NCI-H510A (cell line): ENCODE results near the gene AGBL5.

Experiments
- DNase-seq: peaks from one replicate; lab custom pipeline; 2025; lab: John Stamatoyannopoulos, UW

Gene AGBL5

DNA sequence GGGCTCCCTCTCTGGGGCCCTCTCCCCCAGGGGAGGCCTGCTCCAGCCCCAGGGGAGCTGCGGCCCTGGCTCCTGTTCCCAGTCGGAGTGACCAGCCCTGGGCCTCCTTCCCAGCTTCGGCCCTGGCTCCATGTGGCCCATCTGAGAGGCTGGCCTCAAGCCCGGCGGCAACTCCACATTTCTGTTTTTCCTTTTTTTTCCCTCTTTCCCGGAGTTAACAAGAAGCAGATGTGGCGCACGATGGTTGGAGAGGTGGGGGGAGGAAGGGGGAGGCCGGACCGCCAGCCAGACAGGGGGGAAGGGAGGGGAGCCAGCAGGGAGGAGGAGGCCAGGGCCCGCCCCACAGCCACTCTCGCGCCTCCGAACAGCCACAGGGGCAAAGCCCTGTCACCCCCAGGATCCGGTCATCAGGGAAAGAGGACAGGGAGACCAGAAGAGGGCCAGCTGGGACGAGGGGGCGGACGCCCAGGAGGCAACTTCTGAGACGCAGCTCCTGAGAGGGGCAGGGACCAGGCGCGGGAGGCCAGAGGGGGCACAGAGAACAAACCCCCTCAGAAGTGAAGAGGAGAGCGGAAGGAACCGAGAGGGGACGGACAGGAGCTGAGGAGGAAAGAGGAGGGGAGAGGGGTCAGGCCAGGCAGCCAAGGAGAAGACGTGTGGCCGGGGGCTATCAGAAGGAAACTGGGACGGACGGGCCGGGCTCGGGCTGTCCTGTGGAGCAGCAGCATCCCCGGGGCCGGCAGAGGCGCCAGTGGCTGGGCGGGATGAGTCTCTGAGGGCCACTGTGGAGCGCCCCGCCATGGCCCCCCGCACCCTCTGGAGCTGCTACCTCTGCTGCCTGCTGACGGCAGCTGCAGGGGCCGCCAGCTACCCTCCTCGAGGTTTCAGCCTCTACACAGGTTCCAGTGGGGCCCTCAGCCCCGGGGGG lies 27.1 kb downstream of the AGBL5 start, which contains the start of gene EMILIN1:
Gene EMILIN1 (plus strand): TSS at position 349 of the 928 bp plus-strand sequence. CDS start 451 bp downstream, at position 800.
- DNase-seq, result no peak

- no peak for DNase-seq
Observed at GRCh38 chr2:27079233-27080139, 28.0 kb downstream of the AGBL5 start.

DNA sequence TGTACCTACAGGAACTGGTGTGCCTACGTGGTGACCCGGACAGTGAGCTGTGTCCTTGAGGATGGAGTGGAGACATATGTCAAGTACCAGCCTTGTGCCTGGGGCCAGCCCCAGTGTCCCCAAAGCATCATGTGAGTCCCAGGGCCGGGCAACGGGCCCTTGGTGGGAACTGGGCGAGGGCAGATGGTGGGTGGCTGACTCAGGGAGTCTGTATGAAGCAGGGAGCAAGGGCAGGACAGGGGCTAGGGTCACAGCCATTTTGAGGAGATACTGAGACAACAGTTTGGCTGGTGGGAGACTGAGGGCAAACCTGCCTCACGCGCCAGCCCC lies 28.6 kb downstream of the AGBL5 start:
- DNase-seq, result no peak

DNA sequence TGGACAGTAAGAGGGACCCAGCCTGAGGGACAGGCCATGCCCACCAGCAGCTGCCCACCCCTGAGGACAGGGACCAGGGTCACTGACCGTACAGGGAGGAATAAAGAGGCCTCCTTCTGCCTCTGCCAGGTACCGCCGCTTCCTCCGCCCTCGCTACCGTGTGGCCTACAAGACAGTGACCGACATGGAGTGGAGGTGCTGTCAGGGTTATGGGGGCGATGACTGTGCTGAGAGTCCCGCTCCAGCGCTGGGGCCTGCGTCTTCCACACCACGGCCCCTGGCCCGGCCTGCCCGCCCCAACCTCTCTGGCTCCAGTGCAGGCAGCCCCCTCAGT lies 29.1 kb downstream of the AGBL5 start:
- no peak for DNase-seq

- DNase-seq, result no peak
Observed at GRCh38 chr2:27081984-27082772, 30.7 kb downstream of the AGBL5 start.

GRCh38 chr2:27082773-27083409 lies 31.4 kb downstream of the AGBL5 start:
- no peak for DNase-seq

GRCh38 chr2:27083410-27084296 lies 32.2 kb downstream of the AGBL5 start:
- no peak for DNase-seq

DNA sequence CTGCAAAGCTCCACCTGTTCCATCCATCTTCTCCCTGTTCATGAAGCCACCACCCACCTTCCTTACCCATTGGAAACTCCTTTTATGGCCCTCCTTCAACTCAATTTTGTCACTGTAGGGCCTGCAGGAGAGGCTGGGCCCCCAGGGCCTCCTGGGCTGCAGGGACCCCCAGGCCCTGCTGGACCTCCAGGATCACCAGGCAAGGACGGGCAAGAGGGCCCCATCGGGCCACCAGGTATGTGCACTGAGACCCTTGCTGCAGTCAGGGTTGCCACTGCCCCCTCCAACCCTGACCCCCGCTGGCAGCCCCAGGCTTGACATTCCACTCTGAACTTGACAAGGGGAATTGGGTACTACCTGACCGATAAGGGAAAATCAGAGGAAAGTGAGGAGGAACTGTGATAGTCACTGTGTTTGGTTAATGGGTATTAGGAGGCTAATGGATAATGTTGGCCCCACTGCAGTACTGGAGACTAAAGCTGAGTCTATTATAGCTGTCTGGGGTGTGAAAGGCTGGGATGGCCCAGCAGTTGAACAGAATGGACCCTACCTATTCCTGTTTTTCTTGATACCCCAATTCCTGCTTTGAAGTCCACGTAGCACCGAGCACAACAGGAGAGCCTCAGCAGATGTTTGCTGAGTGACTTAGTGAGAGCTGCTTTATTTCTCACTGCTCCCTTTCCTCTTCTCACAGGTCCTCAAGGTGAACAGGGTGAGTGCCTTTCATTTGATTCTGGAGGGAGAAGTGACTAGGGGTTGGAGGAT lies 33.0 kb downstream of the AGBL5 start:
- DNase-seq, result no peak

DNA sequence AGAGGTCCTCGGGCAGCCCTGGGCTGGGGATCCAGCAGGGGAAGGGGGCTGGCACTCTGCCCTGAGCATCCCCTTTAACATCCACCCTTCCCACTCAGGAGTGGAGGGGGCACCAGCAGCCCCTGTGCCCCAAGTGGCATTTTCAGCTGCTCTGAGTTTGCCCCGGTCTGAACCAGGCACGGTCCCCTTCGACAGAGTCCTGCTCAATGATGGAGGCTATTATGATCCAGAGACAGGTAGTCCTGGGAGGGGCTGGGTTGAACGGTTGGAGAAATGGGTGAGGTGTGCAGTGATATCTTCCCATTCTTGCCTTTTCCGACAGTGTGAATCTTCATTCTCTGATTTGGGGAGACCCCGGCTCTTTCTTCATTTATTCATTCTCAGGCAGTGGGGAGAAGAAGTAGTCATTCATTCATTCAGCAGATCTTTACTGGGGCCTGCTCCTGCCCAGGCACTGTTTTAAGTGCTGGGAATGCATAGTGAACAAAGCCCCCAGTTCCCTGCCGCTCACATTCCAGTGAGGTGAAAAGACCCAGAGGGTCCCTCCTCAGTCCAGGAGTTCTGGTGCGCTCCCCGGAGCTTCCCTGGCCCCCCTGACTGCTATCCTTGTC lies 33.7 kb downstream of the AGBL5 start:
- no peak for DNase-seq

- DNase-seq, result peak; percentile 45
Observed at GRCh38 chr2:27085673-27086089, 34.2 kb downstream of the AGBL5 start.

GRCh38 chr2:27086090-27086723 lies 34.7 kb downstream of the AGBL5 start:
- DNase-seq, result peak; percentile 83

- DNase-seq, result peak; percentile 56
Observed at GRCh38 chr2:27086724-27087593, 35.5 kb downstream of the AGBL5 start, which contains the start of gene KHK. Gene KHK (plus strand): TSS chr2:27086772. CDS start chr2:27087260, 488 bp downstream.

DNA sequence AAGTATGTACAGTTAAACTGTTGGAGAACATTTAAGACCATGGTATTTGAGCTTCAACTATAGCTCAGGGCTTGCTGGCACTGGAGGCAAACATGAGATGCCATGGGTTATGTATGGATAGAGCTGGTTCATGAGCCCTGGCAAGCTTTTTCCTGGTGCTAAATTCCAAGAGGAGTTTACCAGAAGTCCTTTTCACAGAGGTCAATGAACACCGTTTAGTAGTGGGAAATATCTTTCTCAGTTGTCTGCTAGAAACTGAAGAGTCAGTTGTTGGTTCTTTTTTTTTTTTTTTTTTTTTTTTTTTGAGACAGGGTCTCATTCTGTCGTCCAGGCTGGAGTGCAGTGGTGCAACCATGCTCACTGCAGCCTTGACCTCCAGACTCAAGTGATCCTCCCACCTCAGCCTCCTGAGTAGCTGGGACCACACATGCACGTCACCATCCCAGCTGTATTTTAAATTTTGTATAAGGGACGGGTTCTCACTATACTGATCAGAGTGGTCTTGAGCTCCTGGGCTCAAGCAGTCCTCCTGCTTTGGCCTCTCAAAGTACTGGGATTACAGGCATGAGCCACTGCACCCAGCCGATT lies 36.4 kb downstream of the AGBL5 start:
- no peak for DNase-seq

- DNase-seq, result no peak
Observed at GRCh38 chr2:27088634-27089033, 37.2 kb downstream of the AGBL5 start.

- no peak for DNase-seq
Observed at GRCh38 chr2:27089111-27089954, 37.9 kb downstream of the AGBL5 start.
